Body of pancreas (tissue), 4 donors: ENCODE measurements around the gene PSAPL1.

Source experiments
- CTCF ChIP-seq, 7 experiments: fragments of 450-650 bp in 4 of 7; fragments of 200-600 bp in 3 of 7; sonication (generic) in 3 of 7; IDR thresholded peaks; one replicate each; pipeline ENCODE4 v1.5.1; 2016 to 2019; ENCODE audit warnings: antibody characterized with exemption in 7 of 7
- POLR2A ChIP-seq, 3 donors: fragments of 450-650 bp; IDR thresholded peaks; one replicate each; pipeline ENCODE4 v1.6.1; 2016; ENCODE audit warnings: antibody characterized with exemption in 3 of 3, mild to moderate bottlenecking in 2 of 3

- no peak for TF ChIP-seq CTCF (IDR thresholded peaks at IDR 0.05)
- no peak for TF ChIP-seq POLR2A (IDR thresholded peaks at IDR 0.05)
These were observed 24.3 kb downstream of the PSAPL1 start for GRCh38 chr4:7410446-7410845.
